ENCODE data around the gene SFTPB.
"Not testable (repeated sequence)": the region's sequence is repeated elsewhere in the genome, so short reads cannot be mapped to it uniquely, and the experiment has no call there.

The SFTPB gene

DNA sequence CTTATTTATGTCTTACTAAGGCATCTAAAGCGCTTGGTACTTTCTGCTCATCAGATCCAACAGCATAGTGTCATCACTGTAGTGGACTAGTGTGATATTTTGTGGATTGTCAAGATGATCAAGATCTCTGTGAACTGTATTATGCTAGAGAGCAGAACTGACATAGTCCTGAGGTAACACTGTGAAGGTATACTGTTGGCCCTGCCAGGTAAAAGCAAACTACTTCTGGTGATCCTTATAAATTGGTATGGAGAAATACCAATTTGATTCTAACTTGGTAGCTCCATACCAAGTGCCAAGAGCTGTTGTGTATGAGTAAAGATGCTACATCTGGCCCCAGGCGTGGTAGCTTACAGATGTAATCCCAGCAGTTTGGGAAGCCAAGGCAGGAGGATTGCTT, 15.9 kb downstream of the SFTPB start:
- FAIRE-seq: no peak

GRCh38 chr2:85651097-85651496, 16.9 kb downstream of the SFTPB start:
- FAIRE-seq: no peak

DNA sequence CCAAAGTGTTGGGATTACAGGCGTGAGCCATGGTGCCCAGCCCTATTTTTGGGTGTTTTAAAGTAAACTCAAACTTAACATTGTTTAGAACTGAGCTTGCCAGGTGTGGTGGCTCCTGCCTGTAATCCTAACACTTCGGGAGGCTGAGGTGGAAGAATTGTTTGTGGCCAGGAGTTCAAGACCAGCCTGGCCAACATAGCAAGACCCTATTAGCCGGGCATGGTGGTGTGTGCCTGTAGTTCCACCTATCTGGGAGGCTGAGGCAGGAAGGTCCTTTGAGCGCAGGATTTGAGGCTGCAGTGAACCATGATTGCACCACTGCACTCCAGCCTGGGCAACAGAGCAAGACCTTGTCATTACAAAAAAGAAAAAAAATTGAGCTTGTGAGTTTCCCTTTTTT, 17.5 kb downstream of the SFTPB start:
- no peak for FAIRE-seq

- no peak for FAIRE-seq
These were observed 18.5 kb downstream of the SFTPB start for GRCh38 chr2:85649201-85650190.

- no peak for FAIRE-seq
These were observed 19.4 kb downstream of the SFTPB start for GRCh38 chr2:85648619-85649018.

DNA sequence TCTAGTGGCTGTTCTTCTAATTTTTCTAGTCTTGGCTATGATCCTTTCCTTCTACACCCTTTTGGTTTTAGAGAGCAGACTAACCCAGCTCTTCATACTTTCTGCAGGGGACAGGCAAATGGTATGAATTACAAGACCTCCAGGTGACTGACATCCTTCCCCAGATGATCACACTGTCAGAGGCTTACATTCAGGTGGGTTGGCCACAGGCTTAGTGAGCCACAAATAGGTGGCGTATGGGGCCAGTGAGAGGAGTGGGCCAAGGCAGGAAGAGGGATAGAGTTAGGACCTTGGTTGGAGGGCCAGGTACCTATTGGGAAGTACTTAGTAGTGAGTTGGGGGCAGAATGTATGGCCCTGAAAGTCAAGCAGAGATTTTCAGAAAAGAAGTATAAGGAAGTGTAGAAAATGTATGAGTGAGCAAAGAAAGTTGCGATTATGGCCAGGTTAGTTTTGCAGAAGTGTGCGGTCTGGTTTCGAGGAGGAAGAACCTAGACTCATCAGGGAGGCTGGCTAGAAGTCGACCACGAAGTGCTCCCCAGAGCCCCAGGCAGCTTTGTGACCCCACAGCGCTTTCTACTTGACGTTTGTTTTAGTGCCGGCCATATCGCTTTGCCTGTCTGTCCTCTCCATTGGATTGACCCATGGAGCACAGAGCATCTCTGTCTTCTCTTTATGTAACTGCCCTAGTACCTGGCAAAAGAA, 20.0 kb downstream of the SFTPB start:
- no peak for FAIRE-seq

- FAIRE-seq: no peak
These were observed 21.8 kb downstream of the SFTPB start for GRCh38 chr2:85646166-85646565.

DNA sequence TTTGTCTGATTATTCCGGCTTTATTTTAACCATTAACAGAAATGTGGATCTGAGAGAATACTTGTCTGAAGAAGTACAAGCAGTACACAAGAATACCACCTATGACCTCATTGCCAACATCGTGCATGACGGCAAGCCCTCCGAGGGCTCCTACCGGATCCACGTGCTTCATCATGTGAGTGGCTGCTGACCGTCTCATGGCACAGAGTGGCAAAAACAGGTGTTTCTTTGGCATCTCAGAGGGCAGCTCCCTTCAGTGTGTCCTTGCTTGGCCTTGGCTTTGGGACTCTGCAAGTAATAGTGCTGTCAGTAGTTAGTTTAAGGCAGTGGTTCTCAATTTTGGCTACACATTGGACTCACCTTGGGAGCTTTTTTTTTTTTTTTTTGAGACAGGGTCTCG, 23.1 kb downstream of the SFTPB start:
- no peak for FAIRE-seq

DNA sequence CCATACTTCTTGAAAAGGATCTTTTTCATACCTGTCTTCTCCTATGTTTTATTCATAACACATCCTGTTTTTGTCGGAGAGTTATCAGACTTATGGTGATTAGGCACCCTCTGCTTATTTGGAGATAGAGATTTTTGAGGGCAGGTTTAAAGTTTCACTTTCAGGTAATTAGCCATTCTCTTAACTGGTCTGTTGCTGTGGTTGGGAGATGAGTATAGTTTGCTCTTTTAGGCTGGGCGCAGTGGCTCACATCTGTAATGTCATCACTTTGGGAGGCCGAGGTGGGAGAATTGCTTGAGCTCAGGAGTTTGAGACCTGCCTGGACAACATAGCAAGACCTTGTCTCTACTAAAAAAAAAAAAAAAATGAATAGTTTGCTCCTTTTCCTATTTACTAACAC, 25.3 kb downstream of the SFTPB start:
- FAIRE-seq: no peak

GRCh38 chr2:85635636-85636035, 32.4 kb downstream of the SFTPB start:
- FAIRE-seq: no peak

GRCh38 chr2:85635011-85635410, 33.0 kb downstream of the SFTPB start:
- FAIRE-seq: no peak

GRCh38 chr2:85631316-85631715, 36.7 kb downstream of the SFTPB start:
- no peak for FAIRE-seq

DNA sequence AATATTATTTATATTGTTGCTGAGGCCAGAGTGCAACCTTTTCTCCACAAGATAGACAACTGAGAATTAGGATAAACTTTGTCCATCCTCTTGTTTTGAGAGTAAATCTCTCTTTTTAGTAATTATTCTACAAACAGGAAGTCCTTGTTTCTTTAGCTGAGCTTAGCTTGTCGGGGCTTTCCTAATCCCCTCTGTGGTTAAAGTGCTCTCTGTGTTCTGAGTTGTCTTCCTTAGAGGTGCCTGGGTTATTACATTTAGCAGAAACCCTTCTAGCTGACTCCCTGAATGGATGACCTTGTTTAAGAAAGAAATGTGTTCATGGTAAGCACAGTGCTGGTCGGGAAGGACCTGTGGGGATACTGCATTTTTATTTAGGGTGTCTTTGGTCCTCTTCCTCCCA, 39.3 kb downstream of the SFTPB start:
- FAIRE-seq: no peak

DNA sequence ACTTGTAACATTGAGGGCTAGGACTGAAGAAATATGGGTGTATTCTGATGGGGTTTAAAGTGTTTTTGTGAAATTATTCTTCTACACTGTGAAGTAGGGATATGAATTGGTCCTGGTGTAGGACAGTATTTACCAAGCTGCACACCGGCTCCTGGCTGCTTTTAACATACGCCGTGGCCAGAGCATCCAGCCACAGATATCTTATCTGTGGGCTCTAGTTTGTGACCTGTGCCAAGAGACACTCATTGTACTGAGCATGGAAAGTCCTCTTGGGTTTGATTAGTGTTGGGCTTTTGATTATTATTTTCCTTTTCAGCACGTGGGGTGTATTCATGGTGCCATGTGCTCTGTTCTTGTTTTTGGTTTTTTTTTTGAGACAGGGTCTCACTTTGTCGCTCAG, 44.0 kb downstream of the SFTPB start:
- no peak for FAIRE-seq

DNA sequence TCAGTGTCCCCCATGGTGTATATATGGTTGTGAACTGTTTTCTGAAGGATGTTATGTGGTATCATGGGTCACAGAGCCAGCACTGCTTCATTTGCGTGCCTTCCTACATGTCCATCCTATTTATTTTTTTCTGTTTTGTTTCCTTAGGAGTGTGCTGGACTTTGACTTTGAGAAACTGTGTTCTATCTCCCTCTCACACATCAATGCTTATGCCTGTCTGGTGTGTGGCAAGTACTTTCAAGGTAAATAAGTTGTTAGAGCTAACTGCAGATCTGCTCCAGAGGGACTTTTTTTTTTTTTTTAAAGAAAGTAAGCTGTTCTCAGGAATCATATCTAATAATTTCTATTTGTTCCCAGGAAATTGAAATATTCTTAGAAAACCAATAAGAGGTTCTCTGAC, 46.7 kb downstream of the SFTPB start:
- no peak for FAIRE-seq

GRCh38 chr2:85619617-85620016, 48.4 kb downstream of the SFTPB start:
- no peak for FAIRE-seq

DNA sequence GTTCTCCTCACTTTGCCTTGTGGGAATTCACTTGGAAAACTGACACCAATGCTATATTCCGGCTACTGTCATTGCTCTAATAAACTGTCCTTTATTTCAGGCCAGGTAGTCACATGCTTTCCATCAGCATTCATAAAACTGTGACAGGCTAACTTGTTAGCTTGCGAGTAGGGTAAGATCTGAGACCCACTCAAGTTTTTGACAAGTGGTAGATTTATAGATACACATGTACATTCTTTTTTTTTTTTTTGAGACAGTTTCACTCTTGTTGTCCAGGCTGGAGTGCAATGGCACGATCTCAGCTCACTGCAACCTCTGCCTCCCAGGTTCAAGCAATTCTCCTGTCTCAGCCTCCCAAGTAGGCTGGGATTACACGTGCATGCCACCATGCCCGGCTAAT, 50.3 kb downstream of the SFTPB start:
- not testable (repeated sequence) for FAIRE-seq

- no peak for FAIRE-seq
These were observed 52.6 kb downstream of the SFTPB start for GRCh38 chr2:85615413-85615728.

GRCh38 chr2:85614757-85615156, 53.2 kb downstream of the SFTPB start:
- FAIRE-seq: not testable (repeated sequence)

DNA sequence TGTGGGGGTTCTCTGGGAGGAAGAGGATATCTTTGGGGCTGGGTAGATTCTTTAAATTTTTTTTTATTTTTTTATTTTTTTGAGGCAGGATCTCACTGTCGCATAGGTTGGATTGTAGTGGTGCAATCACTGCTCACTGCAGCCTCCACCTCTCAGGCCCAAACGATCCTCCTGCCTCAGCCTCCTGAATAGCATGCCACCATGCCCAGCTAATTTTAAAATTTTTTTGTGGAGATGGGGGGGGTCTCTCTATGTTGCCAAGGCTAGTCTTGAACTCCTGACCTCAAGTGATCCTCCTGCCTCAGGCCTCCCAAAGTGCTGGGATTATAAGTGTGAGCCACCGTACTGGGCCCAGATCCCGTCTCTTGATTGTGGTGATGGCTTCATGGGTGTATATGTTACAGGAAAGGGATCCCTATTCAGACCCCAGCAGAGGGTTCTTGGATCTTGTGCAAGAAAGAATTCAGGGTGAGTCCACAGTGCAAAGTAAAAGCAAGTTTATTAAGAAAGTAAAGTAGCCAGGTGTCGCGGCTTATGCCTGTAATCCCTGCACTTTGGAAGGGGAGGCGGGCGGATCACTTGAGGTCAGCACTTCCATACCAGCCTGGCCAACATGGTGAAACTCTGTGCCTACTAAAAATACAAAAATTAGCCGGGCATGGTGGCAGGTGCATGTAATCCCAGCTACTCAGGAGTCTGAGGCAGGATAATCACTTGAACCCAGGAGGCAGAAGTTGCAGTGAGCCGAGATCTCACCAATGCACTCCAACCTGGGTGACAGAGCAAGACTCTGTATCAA, 54.1 kb downstream of the SFTPB start:
- FAIRE-seq: no peak

DNA sequence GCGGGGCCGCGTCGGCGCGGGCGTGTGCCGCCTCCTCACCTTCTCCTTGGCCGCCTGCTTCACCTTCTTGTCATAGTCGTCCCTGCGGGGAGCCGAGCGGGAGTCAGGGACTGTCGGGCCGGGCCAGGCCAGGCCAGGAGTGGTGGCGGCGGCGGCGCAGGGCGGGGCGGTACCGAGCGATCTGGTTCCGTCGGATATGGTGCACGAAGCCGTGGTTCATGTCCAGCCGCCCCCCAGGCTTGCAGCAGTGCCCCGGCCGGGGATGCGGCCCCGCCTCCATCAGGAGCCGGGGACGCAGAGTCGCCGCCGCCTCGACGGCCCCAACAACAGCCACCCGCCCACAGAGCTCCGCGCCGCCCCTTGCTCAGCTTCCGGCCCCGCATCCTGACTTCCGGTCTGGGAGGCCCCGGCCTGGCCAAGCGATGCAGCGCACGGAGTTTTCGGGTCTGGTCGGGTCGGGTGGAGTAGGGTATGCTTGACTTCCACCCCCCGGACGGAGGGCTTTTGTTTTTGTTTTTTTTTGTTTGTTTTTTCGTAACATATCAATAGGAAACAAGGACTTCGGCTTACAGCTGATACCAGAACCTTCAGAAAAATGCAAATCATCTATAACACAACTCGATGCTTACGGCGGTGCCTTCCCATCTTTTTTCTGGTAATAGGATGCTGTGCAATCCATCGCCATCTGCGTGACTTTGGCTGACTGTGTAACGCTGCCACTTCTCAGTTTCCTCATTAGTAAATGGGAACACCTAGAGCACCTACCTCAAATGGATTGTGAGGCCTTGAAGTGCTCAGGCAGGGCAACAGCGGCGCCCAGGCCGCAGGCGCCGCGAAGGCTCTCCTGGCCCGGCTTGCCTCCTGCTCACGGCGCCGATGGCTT, 56.1 kb downstream of the SFTPB start, which contains the start of gene C2orf68:
Gene C2orf68 (minus strand): TSS at position 362 of the 883 bp plus-strand sequence. CDS start 82 bp downstream, at position 280.
- no peak for FAIRE-seq

- no peak for FAIRE-seq
These were observed 56.7 kb downstream of the SFTPB start for GRCh38 chr2:85611217-85611704.
